ENCODE results near the gene POMGNT2. TPM values are rescaled to one million over a fixed set of nuclear protein-coding genes. Genes with fewer than 3 reads are reported as not detected.

Gene POMGNT2
- polyA plus RNA-seq, 1 of the 3 experiments (the other 2 are of a cell fraction) = 20.6 TPM

DNA sequence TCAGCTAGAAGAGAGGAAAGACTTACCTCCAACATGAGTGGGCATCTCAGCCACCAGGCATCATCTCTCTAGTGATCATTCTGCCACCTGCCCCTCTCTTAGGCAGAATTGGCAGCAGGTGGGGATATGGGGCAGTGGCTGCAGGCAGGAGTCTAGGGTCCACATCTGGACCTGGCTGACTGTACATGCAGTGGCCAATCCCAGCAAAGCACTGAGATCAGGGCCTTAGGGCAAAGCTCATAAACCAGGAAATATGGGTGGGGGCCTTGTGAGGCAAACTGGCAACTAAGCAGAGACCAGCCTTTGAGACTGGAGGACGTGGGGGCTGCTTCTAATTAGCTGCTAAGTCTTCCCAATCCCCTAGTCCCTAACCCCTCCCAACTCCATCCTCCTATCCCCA, 12.9 kb downstream of the POMGNT2 start:
- Histone ChIP-seq H3K4me2 (no peak overlapping the region), H3F3A (replicated peaks; ENCODE audit: insufficient read depth) (no peaks in the 10 kb centered on the region), H3K9me2 (no peaks in the 10 kb centered on the region), H3K36me3 (replicated peaks in 1 of 2; ENCODE audit: control insufficient read depth in 1 of 2, insufficient read depth in 2 of 2, low read length in 1 of 2) (no peaks in the 10 kb centered on the region), H3K27me3 (ENCODE audit: insufficient read depth) (no peaks in the 10 kb centered on the region), H2AFZ (ENCODE audit: low read depth) (no peak overlapping the region), H3K79me2 (ENCODE audit: insufficient read depth) (no peaks in the 10 kb centered on the region), H4K20me1 (ENCODE audit: insufficient read depth) (no peaks in the 10 kb centered on the region), H3K4me1 (ENCODE audit: control insufficient read depth in 1 of 2, insufficient read depth in 2 of 2, low read depth in 1 of 2, low read length in 1 of 2) (peaks cover 0 to 16% of the 10 kb centered on the region in 2 experiments; a peak in 1 of 4 replicates), H3K9me3 (no peaks in the 10 kb centered on the region), H3K27ac (ENCODE audit: low read depth in 2 of 2, low read length in 1 of 2) (no peak overlapping the region), H3K9ac (no peak overlapping the region), H3K4me3 (ENCODE audit: low read depth in 2 of 2, low read length in 1 of 2) (no peak overlapping the region)
- CTCF ChIA-PET = interaction anchor here (1.5 to 2.8 kb wide), 2 partner anchors 9 to 131 kb away, joined by 3 to 8 read pairs; no protein-coding TSS in a partner anchor
- no peak for TF ChIP-seq FOXM1 (IDR thresholded peaks at IDR 0.05; ENCODE audit: low read depth)
- POLR2A ChIA-PET = interaction anchor here (0.6 kb wide), 1 partner anchor 110 kb away, joined by 3 read pairs; no protein-coding TSS in a partner anchor
- peak; percentile 53 for DNase-seq
- 44% methylated on average over 1 of the region's 1 CpG for WGBS (ENCODE audit: low lambda C conversion rate)

DNA sequence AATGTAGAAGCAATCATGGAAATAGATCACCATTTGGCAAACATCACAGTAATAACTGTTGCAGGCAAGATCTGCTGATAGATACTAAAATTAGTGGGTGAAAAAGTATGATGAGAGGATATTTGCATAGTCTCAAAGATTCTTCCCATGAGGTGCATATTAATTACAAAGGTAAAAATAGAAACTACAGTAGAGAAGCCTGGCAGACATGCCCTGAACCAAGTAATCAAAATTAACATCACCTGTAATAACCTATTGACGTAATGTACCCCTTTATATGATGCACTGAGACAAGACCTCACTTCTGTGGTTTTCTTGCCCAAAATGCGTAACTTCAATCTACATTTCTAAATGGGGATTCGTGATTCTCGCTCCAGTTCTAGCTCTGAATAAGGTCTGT, 14.4 kb downstream of the POMGNT2 start:
- no peaks in the 10 kb centered on the region for H3K36me3 ChIP-seq (replicated peaks in 1 of 2; ENCODE audit: control insufficient read depth in 1 of 2, insufficient read depth in 2 of 2, low read length in 1 of 2)
- no peak for DNase-seq
- no peaks in the 10 kb centered on the region for H3K9me3 ChIP-seq
- ChIA-PET POLR2A (interaction anchor here (0.9 kb wide), 1 partner anchor 196 kb away, joined by 3 read pairs; no protein-coding TSS in a partner anchor), CTCF (interaction anchor here (1.6 to 2.8 kb wide), 2 partner anchors 11 to 14 kb away, joined by 5 to 8 read pairs; partner anchors contain the start of gene POMGNT2)
- H3K4me2 ChIP-seq = no peak overlapping the region
- no peaks in the 10 kb centered on the region for H3F3A ChIP-seq (replicated peaks; ENCODE audit: insufficient read depth)
- TF ChIP-seq MXI1 (IDR thresholded peaks at IDR 0.05; ENCODE audit: low read depth, low read length) (no peak), MEF2A (IDR thresholded peaks at IDR 0.05; ENCODE audit: borderline replicate concordance, low read depth) (no peak), RCOR1 (IDR thresholded peaks at IDR 0.05; ENCODE audit: low read length) (no peak), EP300 (IDR thresholded peaks at IDR 0.05; ENCODE audit: borderline replicate concordance in 1 of 2, low read depth in 1 of 2, low read length in 1 of 2) (no peak), EZH2phosphoT487 (IDR thresholded peaks at IDR 0.05; ENCODE audit: borderline replicate concordance, low read depth) (no peak), RXRA (IDR thresholded peaks at IDR 0.05; ENCODE audit: borderline replicate concordance, low read depth) (no peak), POLR2AphosphoS5 (IDR thresholded peaks at IDR 0.05; ENCODE audit: low read depth, low read length) (no peak), TEAD4 (IDR thresholded peaks at IDR 0.05; ENCODE audit: borderline replicate concordance, insufficient read depth) (no peak), NFIC (IDR thresholded peaks at IDR 0.05; ENCODE audit: borderline replicate concordance) (no peak), RAD21 (IDR thresholded peaks at IDR 0.05; ENCODE audit: low read length) (no peak), TAF1 (IDR thresholded peaks at IDR 0.05; ENCODE audit: borderline replicate concordance, low read depth, low read length) (no peak)
- TF ChIP-seq, protein P1, sequence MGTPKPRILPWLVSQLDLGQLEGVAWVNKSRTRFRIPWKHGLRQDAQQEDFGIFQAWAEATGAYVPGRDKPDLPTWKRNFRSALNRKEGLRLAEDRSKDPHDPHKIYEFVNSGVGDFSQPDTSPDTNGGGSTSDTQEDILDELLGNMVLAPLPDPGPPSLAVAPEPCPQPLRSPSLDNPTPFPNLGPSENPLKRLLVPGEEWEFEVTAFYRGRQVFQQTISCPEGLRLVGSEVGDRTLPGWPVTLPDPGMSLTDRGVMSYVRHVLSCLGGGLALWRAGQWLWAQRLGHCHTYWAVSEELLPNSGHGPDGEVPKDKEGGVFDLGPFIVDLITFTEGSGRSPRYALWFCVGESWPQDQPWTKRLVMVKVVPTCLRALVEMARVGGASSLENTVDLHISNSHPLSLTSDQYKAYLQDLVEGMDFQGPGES (IDR thresholded peaks at IDR 0.05; ENCODE audit: low read depth, low read length) = no peak
- TF ChIP-seq, protein P2, sequence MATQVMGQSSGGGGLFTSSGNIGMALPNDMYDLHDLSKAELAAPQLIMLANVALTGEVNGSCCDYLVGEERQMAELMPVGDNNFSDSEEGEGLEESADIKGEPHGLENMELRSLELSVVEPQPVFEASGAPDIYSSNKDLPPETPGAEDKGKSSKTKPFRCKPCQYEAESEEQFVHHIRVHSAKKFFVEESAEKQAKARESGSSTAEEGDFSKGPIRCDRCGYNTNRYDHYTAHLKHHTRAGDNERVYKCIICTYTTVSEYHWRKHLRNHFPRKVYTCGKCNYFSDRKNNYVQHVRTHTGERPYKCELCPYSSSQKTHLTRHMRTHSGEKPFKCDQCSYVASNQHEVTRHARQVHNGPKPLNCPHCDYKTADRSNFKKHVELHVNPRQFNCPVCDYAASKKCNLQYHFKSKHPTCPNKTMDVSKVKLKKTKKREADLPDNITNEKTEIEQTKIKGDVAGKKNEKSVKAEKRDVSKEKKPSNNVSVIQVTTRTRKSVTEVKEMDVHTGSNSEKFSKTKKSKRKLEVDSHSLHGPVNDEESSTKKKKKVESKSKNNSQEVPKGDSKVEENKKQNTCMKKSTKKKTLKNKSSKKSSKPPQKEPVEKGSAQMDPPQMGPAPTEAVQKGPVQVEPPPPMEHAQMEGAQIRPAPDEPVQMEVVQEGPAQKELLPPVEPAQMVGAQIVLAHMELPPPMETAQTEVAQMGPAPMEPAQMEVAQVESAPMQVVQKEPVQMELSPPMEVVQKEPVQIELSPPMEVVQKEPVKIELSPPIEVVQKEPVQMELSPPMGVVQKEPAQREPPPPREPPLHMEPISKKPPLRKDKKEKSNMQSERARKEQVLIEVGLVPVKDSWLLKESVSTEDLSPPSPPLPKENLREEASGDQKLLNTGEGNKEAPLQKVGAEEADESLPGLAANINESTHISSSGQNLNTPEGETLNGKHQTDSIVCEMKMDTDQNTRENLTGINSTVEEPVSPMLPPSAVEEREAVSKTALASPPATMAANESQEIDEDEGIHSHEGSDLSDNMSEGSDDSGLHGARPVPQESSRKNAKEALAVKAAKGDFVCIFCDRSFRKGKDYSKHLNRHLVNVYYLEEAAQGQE (IDR thresholded peaks at IDR 0.05; ENCODE audit: low read depth, low read length) = no peak
- TF ChIP-seq, protein P3, sequence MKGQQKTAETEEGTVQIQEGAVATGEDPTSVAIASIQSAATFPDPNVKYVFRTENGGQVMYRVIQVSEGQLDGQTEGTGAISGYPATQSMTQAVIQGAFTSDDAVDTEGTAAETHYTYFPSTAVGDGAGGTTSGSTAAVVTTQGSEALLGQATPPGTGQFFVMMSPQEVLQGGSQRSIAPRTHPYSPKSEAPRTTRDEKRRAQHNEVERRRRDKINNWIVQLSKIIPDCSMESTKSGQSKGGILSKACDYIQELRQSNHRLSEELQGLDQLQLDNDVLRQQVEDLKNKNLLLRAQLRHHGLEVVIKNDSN (IDR thresholded peaks at IDR 0.05; ENCODE audit: borderline replicate concordance, low read depth) = no peak
- TF ChIP-seq, protein P4, sequence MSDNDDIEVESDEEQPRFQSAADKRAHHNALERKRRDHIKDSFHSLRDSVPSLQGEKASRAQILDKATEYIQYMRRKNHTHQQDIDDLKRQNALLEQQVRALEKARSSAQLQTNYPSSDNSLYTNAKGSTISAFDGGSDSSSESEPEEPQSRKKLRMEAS (IDR thresholded peaks at IDR 0.05; ENCODE audit: low read depth) = no peak
- H3K27me3 ChIP-seq (ENCODE audit: insufficient read depth) = no peaks in the 10 kb centered on the region
- WGBS (ENCODE audit: low lambda C conversion rate) = 96% methylated on average over 4 of the region's 4 CpGs
- peaks cover 6 to 12% of the 10 kb centered on the region in 2 experiments; a peak in 1 of 4 replicates for H3K4me1 ChIP-seq (ENCODE audit: control insufficient read depth in 1 of 2, insufficient read depth in 2 of 2, low read depth in 1 of 2, low read length in 1 of 2)
- no peak overlapping the region for H3K27ac ChIP-seq (ENCODE audit: low read depth in 2 of 2, low read length in 1 of 2)
- no peak overlapping the region for H3K9ac ChIP-seq
- no peaks in the 10 kb centered on the region for H3K9me2 ChIP-seq
- no peak overlapping the region for H3K4me3 ChIP-seq (ENCODE audit: low read depth in 2 of 2, low read length in 1 of 2)
- H4K20me1 ChIP-seq (ENCODE audit: insufficient read depth) = no peaks in the 10 kb centered on the region
- no peak overlapping the region for H2AFZ ChIP-seq (ENCODE audit: low read depth)
- H3K79me2 ChIP-seq (ENCODE audit: insufficient read depth) = no peaks in the 10 kb centered on the region
